GM20000 (cell line): ENCODE measurements around the gene DCDC2.
A peak's percentile ranks its signal among the peaks of the same experiment; 100 is the strongest.

Experiments
- DNase-seq: peaks from one replicate; pipeline ENCODE4 v3.0.0; 2012; ENCODE audit warnings: low spot score
- CTCF ChIP-seq: IDR thresholded peaks from 2 replicates; pipeline ENCODE4 v1.5.1; 2012; ENCODE audit warnings: mild to moderate bottlenecking, control low read depth; ENCODE audit errors: extremely low read depth, missing control alignments

Gene DCDC2

GRCh38 chr6:24396824-24397223, 39.0 kb upstream of the DCDC2 start:
- TF ChIP-seq CTCF, result no peak
- DNase-seq, result no peak

- no peak for DNase-seq
- TF ChIP-seq CTCF, result no peak
Measured at GRCh38 chr6:24394780-24395437, 37.0 kb upstream of the DCDC2 start.

GRCh38 chr6:24394061-24394779, 36.4 kb upstream of the DCDC2 start:
- no peak for DNase-seq
- no peak for TF ChIP-seq CTCF

- DNase-seq, result peak; percentile 62
- no peak for TF ChIP-seq CTCF
Measured at GRCh38 chr6:24391756-24392405, 34.0 kb upstream of the DCDC2 start.

DNA sequence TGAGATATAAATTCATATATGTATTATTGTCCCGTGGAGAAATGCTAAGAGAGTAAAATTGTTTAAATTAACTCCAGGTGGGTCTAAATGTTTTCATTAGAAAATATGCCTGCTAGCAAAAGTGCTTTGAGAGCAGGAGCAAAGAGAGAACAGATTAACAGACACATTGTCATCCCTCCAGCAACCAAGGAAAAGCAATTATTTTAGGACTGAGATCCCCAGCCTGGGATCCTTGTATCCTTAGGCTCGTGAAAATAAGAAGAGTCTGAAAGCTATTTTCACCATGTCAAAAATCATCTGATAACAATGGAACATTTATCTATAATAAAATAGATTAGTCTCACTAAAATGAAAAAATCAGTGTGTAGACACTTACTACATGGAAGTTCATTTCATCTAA, 33.3 kb upstream of the DCDC2 start:
- TF ChIP-seq CTCF, result no peak
- no peak for DNase-seq

DNA sequence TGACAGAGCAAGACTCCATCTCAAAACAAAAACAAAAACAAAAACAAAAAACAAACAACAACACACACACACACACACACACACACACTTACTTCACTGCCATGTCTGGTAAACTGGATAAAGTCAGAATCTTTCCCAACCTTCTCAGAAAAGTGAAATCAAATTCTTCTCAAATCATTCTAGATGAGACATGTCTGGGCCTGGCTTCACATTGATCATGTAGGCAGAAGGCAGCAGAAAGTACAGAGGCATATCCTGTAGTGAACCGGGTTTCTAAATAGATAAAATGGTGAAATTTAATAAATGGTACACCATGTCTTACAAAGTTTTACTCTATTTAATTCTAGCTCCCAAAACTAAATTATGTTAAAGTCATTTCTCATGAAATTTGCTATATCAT, 30.0 kb upstream of the DCDC2 start:
- DNase-seq, result no peak
- TF ChIP-seq CTCF, result no peak
